Measurements from ENCODE around the gene PARD3B. TPM values are rescaled to one million over a fixed set of nuclear protein-coding genes. Genes with fewer than 3 reads are reported as not detected.

PARD3B gene
- total and polyA plus RNA-seq, 9 donors: 6.4 to 15.3 (median 7.5) TPM

DNA sequence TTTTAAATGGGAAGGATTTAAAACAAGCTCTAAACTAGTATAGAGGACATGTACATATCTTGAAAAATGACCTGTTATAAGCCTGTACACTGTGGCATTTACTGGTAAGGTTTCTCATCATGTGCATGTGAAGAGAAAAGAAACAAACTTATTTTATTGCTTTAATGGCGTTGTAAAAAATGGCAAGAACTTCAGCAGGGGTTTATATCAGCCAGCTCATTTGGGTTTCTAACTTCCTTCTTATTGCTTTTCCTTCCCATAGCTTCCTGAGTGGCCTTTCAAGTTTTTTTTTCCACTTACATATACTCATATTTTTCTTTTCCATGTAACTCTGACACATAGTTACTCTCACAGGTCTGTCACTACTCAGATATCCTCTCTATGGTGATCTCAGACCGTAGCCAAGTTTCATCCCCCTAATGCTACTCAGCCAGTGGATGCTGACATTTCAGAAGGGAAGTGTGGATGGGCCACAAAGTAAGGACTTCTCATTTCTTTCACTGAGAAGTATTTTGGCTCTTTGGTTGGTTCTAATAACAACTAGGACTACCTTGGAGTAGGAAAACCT is 198.2 kb downstream of the PARD3B start:
- WGBS (ENCODE audit: insufficient coverage): no CpG with 5 or more reads among the region's 2 CpGs

DNA sequence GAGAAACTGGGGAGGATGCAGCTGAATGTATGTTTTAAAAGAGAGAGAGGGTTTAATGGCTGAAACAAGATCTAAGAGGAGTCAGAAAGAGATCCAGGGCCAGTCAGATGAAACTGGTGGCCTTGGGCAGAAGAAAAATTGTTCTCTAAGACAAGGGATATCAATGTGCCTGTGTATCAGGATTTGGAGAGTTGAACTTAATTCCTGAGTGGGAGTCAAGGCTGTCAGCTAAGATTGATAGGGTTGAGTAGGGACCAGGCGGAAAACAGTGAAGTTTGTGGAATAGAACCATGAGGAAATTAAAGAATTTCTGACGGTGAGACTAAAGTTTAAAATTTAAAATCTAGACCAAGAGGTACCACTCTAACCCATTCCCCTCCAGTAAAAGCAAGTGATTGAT is 199.2 kb downstream of the PARD3B start:
- Histone ChIP-seq H3K36me3 (ENCODE audit: control insufficient read depth, insufficient read depth, low read length) (no peaks in the 10 kb centered on the region), H3K27me3 (ENCODE audit: control insufficient read depth, insufficient read depth, low read length) (no peaks in the 10 kb centered on the region), H3K27ac (ENCODE audit: low read length) (no peak overlapping the region), H3K4me1 (ENCODE audit: control insufficient read depth, insufficient read depth, low read length) (no peaks in the 10 kb centered on the region), H3K4me3 (ENCODE audit: low read length) (no peak overlapping the region), H3K9me3 (replicated peaks; ENCODE audit: control insufficient read depth, low read depth, low read length) (peaks cover 6% of the 10 kb centered on the region)
- no peak for DNase-seq
- WGBS (ENCODE audit: insufficient coverage): 100% methylated on average over 1 of the region's 2 CpGs

More for the DNA sequence above, 198.2 kb downstream of the PARD3B start:
- H3K27ac ChIP-seq (ENCODE audit: low read length): no peak overlapping the region
- H3K4me3 ChIP-seq (ENCODE audit: low read length): no peak overlapping the region
- no peaks in the 10 kb centered on the region for H3K36me3 ChIP-seq (ENCODE audit: control insufficient read depth, insufficient read depth, low read length)
- DNase-seq: no peak
- peaks cover 6% of the 10 kb centered on the region for H3K9me3 ChIP-seq (replicated peaks; ENCODE audit: control insufficient read depth, low read depth, low read length)
- no peaks in the 10 kb centered on the region for H3K27me3 ChIP-seq (ENCODE audit: control insufficient read depth, insufficient read depth, low read length)
- H3K4me1 ChIP-seq (ENCODE audit: control insufficient read depth, insufficient read depth, low read length): no peaks in the 10 kb centered on the region

DNA sequence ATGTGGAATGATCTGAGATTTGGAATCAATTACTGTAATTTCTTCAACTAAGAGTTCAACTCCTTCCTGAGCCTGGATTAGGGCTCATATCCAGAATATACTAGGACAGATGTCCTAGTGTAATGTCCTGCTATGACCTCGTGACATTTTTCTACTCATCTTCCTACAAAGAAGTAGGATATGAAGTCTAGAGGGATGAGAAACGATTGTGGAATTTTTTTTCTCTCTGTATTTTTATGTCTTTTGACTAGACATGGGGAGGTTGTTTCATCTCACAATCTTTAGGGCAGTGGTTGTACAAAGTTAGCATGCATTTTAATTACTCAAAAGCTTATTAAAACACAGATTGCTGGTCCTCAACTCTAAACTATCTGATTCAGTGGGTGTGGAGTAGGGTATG is 203.0 kb downstream of the PARD3B start:
- Histone ChIP-seq H3K4me3 (ENCODE audit: low read length) (no peak overlapping the region), H3K9me3 (replicated peaks; ENCODE audit: control insufficient read depth, low read depth, low read length) (no peaks in the 10 kb centered on the region), H3K4me1 (ENCODE audit: control insufficient read depth, insufficient read depth, low read length) (no peaks in the 10 kb centered on the region), H3K36me3 (ENCODE audit: control insufficient read depth, insufficient read depth, low read length) (no peaks in the 10 kb centered on the region), H3K27ac (ENCODE audit: low read length) (no peak overlapping the region), H3K27me3 (ENCODE audit: control insufficient read depth, insufficient read depth, low read length) (no peaks in the 10 kb centered on the region)
- DNase-seq: no peak
- WGBS (ENCODE audit: insufficient coverage): no CpG with 5 or more reads among the region's 2 CpGs

DNA sequence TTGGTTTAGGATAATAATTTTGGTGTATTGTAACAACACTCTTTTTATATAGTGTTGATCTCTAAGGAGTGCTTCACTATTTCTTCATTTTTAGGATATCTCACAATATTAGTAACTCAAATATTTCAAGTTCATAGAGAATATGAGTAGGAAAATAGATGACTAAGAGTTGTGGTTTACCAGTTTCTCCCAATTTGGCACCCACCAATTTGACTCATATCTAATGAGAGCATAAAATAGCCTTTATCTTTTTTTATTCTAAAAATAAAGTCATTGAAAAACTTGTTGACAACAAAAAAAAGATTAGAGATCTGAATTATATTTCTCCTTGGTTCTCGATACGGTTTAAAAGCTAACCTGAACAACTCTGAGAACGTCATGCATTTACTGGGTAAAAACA is 204.0 kb downstream of the PARD3B start:
- H3K4me1 ChIP-seq (ENCODE audit: control insufficient read depth, insufficient read depth, low read length): no peaks in the 10 kb centered on the region
- no peak overlapping the region for H3K27ac ChIP-seq (ENCODE audit: low read length)
- H3K27me3 ChIP-seq (ENCODE audit: control insufficient read depth, insufficient read depth, low read length): no peaks in the 10 kb centered on the region
- H3K36me3 ChIP-seq (ENCODE audit: control insufficient read depth, insufficient read depth, low read length): no peaks in the 10 kb centered on the region
- WGBS (ENCODE audit: insufficient coverage): 100% methylated on average over 3 of the region's 3 CpGs
- DNase-seq: no peak
- H3K9me3 ChIP-seq (replicated peaks; ENCODE audit: control insufficient read depth, low read depth, low read length): no peaks in the 10 kb centered on the region
- H3K4me3 ChIP-seq (ENCODE audit: low read length): no peak overlapping the region

GRCh38 chr2:204750389-204750788 is 205.1 kb downstream of the PARD3B start:
- no peaks in the 10 kb centered on the region for H3K9me3 ChIP-seq (replicated peaks; ENCODE audit: control insufficient read depth, low read depth, low read length)
- WGBS (ENCODE audit: insufficient coverage): no CpG with 5 or more reads among the region's 5 CpGs
- H3K36me3 ChIP-seq (ENCODE audit: control insufficient read depth, insufficient read depth, low read length): no peaks in the 10 kb centered on the region
- no peaks in the 10 kb centered on the region for H3K27me3 ChIP-seq (ENCODE audit: control insufficient read depth, insufficient read depth, low read length)
- no peak overlapping the region for H3K27ac ChIP-seq (ENCODE audit: low read length)
- H3K4me1 ChIP-seq (ENCODE audit: control insufficient read depth, insufficient read depth, low read length): no peaks in the 10 kb centered on the region
- DNase-seq: no peak
- H3K4me3 ChIP-seq (ENCODE audit: low read length): no peak overlapping the region

DNA sequence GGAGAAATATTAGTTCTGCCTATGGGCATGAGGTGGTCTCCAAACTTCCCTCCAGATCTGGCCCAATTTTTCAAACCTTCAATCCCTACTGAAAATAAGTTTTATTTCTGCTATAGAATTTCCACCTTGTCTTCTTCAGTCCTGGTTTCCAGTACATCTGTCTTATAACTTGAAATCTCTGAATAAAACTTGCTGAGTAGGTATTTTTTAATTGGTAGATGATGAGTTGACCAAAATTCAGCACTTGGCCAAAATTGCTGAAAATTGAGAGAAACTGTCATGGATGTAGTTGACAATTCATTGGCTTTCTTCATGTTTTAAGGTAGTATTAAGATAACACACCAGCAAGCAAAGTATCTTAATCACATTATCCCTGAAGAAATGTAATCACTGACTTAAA is 206.2 kb downstream of the PARD3B start:
- Histone ChIP-seq H3K4me1 (ENCODE audit: control insufficient read depth, insufficient read depth, low read length) (no peaks in the 10 kb centered on the region), H3K36me3 (ENCODE audit: control insufficient read depth, insufficient read depth, low read length) (no peaks in the 10 kb centered on the region), H3K27ac (ENCODE audit: low read length) (no peak overlapping the region), H3K9me3 (replicated peaks; ENCODE audit: control insufficient read depth, low read depth, low read length) (no peaks in the 10 kb centered on the region), H3K4me3 (ENCODE audit: low read length) (no peak overlapping the region), H3K27me3 (ENCODE audit: control insufficient read depth, insufficient read depth, low read length) (no peaks in the 10 kb centered on the region)
- no peak for DNase-seq

GRCh38 chr2:204753841-204754240 is 208.6 kb downstream of the PARD3B start:
- Histone ChIP-seq H3K36me3 (ENCODE audit: control insufficient read depth, insufficient read depth, low read length) (no peaks in the 10 kb centered on the region), H3K9me3 (replicated peaks; ENCODE audit: control insufficient read depth, low read depth, low read length) (no peaks in the 10 kb centered on the region), H3K27ac (ENCODE audit: low read length) (no peak overlapping the region), H3K4me1 (ENCODE audit: control insufficient read depth, insufficient read depth, low read length) (no peaks in the 10 kb centered on the region), H3K27me3 (ENCODE audit: control insufficient read depth, insufficient read depth, low read length) (no peaks in the 10 kb centered on the region), H3K4me3 (ENCODE audit: low read length) (no peak overlapping the region)
- DNase-seq: no peak
- WGBS (ENCODE audit: insufficient coverage): no CpG with 5 or more reads among the region's 1 CpG

DNA sequence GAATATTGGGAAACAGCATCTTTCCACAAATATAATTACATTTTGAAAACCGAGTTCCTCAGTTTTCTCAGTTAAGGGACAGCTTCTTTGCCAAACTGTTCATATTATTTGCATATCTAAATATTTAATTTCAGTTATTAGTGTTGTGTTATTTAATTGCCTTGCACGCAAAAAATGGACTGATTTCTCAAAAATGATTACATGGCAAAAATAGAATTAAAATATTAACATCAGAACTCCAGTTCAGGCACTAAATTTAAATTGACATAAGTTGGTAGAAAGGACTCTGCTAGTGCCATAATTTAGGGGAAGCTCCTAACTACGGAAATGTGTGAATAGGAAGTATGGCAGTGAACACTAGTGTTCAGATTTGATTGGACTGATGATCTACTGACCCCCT is 209.6 kb downstream of the PARD3B start:
- Histone ChIP-seq H3K4me1 (ENCODE audit: control insufficient read depth, insufficient read depth, low read length) (no peaks in the 10 kb centered on the region), H3K9me3 (replicated peaks; ENCODE audit: control insufficient read depth, low read depth, low read length) (no peaks in the 10 kb centered on the region), H3K4me3 (ENCODE audit: low read length) (no peak overlapping the region), H3K27me3 (ENCODE audit: control insufficient read depth, insufficient read depth, low read length) (no peaks in the 10 kb centered on the region), H3K27ac (ENCODE audit: low read length) (no peak overlapping the region), H3K36me3 (ENCODE audit: control insufficient read depth, insufficient read depth, low read length) (no peaks in the 10 kb centered on the region)
- WGBS (ENCODE audit: insufficient coverage): no CpG with 5 or more reads among the region's 3 CpGs
- DNase-seq: no peak

DNA sequence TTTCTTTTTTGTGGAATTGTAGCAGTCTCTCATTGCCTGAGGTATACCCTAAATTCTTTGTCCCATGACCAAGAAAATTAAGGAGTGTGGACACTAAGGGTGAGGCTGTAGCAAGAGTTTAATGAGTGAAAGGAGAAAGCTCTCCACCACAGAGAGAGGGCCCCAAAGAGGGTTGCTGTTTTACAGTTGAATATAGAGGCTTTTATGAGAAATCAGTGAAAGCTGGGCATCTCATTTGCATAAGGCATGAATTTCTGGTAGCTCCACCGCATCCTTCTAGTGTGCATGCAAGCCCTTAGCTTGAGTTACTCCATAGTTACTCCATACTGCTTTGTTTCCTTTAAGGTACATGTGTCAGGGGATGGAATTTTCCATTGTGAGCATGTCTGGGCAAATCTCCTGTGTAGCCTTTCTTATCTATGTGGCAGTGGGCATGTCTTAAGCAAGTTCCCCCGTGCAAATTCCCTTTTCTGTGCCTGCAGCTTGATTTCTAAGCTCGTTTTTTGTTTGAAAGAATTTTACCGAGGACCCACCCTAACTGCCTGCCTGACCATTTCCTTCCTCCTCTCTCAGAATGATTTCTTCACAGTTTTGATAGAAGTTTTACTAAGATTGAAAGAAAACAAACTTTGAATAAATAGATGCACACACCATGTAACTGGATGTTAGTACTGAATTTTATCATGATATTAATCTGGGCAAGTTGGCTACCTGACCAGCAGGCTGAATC is 218.9 kb downstream of the PARD3B start:
- Histone ChIP-seq H3K9me3 (replicated peaks; ENCODE audit: control insufficient read depth, low read depth, low read length) (peaks cover 10% of the 10 kb centered on the region), H3K27ac (ENCODE audit: low read length) (no peak overlapping the region), H3K27me3 (ENCODE audit: control insufficient read depth, insufficient read depth, low read length) (no peaks in the 10 kb centered on the region), H3K4me1 (ENCODE audit: control insufficient read depth, insufficient read depth, low read length) (no peaks in the 10 kb centered on the region), H3K4me3 (ENCODE audit: low read length) (no peak overlapping the region), H3K36me3 (ENCODE audit: control insufficient read depth, insufficient read depth, low read length) (no peaks in the 10 kb centered on the region)
- no CpG with 5 or more reads among the region's 4 CpGs for WGBS (ENCODE audit: insufficient coverage)
- no peak for DNase-seq

DNA sequence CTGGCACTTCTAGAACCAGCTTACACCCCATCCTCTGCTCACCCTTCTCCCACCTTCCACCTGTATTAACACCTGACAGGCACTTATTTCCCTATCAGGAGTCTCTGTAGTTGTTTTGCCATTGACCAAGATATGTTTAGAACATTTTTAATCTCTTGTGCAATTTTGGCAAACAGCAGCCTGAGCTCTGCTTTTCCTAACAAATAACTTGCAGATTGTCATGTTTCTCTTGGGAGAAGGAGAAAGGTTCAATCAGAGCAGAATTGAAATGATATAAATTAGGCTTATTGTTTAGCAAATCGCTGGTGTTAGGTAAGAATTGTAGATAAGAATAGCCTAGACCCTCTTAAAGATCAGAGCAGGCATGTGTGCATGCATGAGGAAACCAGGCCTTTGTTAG is 225.5 kb downstream of the PARD3B start:
- Histone ChIP-seq H3K27me3 (ENCODE audit: control insufficient read depth, insufficient read depth, low read length) (no peaks in the 10 kb centered on the region), H3K4me1 (ENCODE audit: control insufficient read depth, insufficient read depth, low read length) (no peaks in the 10 kb centered on the region), H3K4me3 (ENCODE audit: low read length) (no peak overlapping the region), H3K27ac (ENCODE audit: low read length) (no peak overlapping the region), H3K36me3 (ENCODE audit: control insufficient read depth, insufficient read depth, low read length) (no peaks in the 10 kb centered on the region), H3K9me3 (replicated peaks; ENCODE audit: control insufficient read depth, low read depth, low read length) (no peaks in the 10 kb centered on the region)
- WGBS (ENCODE audit: insufficient coverage): 67% methylated on average over 1 of the region's 1 CpG
- DNase-seq: no peak

GRCh38 chr2:204771721-204772120 is 226.4 kb downstream of the PARD3B start:
- Histone ChIP-seq H3K36me3 (ENCODE audit: control insufficient read depth, insufficient read depth, low read length) (no peaks in the 10 kb centered on the region), H3K4me1 (ENCODE audit: control insufficient read depth, insufficient read depth, low read length) (no peaks in the 10 kb centered on the region), H3K4me3 (ENCODE audit: low read length) (no peak overlapping the region), H3K9me3 (replicated peaks; ENCODE audit: control insufficient read depth, low read depth, low read length) (no peaks in the 10 kb centered on the region), H3K27ac (ENCODE audit: low read length) (no peak overlapping the region), H3K27me3 (ENCODE audit: control insufficient read depth, insufficient read depth, low read length) (no peaks in the 10 kb centered on the region)
- DNase-seq: no peak
